ENCODE measurements around the gene MED14.

Gene MED14

DNA sequence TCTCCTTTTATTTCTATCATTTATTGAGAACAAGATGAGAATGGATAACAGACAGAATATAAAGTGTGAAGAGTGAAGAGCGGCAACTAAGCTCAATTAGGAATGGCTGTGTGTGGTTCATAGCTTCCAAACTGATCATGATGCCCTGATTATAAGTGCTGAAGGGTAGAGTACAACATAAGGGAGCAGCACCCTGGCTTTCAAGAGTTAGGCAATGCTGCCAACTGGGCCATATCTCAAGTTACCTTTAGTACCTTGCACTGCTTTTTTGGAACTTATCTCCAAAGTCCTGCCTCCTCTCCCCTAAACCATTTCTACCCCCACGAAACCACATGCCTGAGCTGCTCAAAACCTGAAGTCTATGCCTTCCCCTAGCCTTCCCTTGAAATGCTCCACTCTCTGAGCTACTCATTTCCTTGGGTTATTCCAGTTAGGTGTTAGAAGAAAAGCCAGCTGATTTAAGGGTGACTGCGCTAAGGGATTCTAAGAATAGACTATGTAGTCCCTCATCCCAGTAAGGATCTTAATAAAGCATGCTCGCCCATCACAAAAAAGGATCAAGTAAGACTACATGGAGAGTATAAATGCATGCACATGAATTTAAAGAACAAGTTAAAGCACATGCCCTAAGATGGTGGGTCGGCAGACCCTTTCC, 29.6 kb downstream of the MED14 start:
- Histone ChIP-seq H3K4me1 (ENCODE audit: control insufficient read depth, insufficient read depth, low read length, poor library complexity, severe bottlenecking) (no peaks in the 10 kb centered on the region), H3K27ac (ENCODE audit: low read depth, low read length, severe bottlenecking) (no peak overlapping the region), H3K4me3 (ENCODE audit: extremely low read depth, insufficient read depth, low read length, poor library complexity, severe bottlenecking) (no peak overlapping the region), H3K36me3 (ENCODE audit: control insufficient read depth, insufficient read depth, low read length) (peaks cover 44% of the 10 kb centered on the region), H3K9me3 (ENCODE audit: control insufficient read depth, low read length) (no peaks in the 10 kb centered on the region)
- WGBS, 2 experiments (ENCODE audit: insufficient coverage in 2 of 2): 90 to 100% methylated on average over 1 to 2 of the region's 5 CpGs

DNA sequence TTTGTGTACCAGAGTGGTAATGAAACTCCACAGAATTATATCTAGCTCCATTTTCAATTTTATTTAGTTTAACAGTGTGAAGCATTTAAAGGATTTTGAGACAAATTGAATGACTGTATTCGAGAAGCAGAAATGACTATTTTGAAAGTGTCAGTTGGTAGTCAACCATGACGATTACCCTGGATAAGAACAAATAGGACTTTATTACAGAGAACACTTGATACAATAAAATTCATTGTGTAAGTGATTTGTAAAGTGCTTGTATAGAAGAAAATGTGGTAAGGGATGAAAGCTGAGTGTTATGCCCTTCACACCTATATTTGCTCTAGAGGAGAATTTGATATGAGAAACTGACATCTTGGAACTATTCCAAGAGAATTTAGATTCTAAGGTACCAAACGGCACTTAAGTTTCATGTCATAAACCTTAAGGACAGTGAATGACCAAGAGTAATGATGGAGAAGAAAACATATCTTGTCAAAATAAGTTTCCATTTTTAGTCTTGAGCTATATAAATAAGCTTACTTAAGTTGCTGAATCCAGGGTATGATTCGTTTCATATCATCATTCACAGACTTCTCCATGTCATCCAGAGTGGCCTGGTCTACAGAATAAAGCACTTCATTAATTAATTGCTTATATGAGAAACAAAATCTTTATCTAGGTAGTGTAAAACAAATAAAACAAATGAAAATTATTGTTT, 34.6 kb downstream of the MED14 start:
- no peak overlapping the region for H3K4me3 ChIP-seq (ENCODE audit: extremely low read depth, insufficient read depth, low read length, poor library complexity, severe bottlenecking)
- H3K9me3 ChIP-seq (ENCODE audit: control insufficient read depth, low read length): no peaks in the 10 kb centered on the region
- H3K36me3 ChIP-seq (ENCODE audit: control insufficient read depth, insufficient read depth, low read length): peaks cover 61% of the 10 kb centered on the region
- no peak overlapping the region for H3K27ac ChIP-seq (ENCODE audit: low read depth, low read length, severe bottlenecking)
- H3K4me1 ChIP-seq (ENCODE audit: control insufficient read depth, insufficient read depth, low read length, poor library complexity, severe bottlenecking): no peaks in the 10 kb centered on the region
- WGBS, 2 experiments (ENCODE audit: insufficient coverage in 2 of 2): no CpG with 5 or more reads among the region's 4 CpGs

DNA sequence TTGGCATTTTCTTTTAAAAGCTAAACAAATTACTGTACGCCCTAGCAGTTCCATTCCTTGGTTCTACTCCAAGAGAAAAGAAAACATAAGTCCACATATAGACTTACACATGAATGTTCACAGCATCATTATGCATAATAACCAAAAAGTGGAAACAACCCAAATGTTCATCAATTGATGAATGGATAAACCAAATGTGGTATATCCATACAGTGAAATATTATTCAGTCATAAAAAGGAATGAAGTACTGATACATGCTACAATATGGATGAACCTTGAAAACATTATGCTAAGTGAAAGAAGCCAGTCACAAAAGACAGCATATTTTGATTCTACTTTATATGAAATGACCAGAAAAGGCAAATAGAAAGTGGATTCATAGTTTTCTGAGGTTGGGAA, 36.5 kb downstream of the MED14 start:
- no peak overlapping the region for H3K27ac ChIP-seq (ENCODE audit: low read depth, low read length, severe bottlenecking)
- no peaks in the 10 kb centered on the region for H3K4me1 ChIP-seq (ENCODE audit: control insufficient read depth, insufficient read depth, low read length, poor library complexity, severe bottlenecking)
- H3K9me3 ChIP-seq (ENCODE audit: control insufficient read depth, low read length): no peaks in the 10 kb centered on the region
- no CpG with 5 or more reads among the region's 1 CpG for WGBS, 2 experiments (ENCODE audit: insufficient coverage in 2 of 2)
- no peak overlapping the region for H3K4me3 ChIP-seq (ENCODE audit: extremely low read depth, insufficient read depth, low read length, poor library complexity, severe bottlenecking)
- peaks cover 61% of the 10 kb centered on the region for H3K36me3 ChIP-seq (ENCODE audit: control insufficient read depth, insufficient read depth, low read length)

DNA sequence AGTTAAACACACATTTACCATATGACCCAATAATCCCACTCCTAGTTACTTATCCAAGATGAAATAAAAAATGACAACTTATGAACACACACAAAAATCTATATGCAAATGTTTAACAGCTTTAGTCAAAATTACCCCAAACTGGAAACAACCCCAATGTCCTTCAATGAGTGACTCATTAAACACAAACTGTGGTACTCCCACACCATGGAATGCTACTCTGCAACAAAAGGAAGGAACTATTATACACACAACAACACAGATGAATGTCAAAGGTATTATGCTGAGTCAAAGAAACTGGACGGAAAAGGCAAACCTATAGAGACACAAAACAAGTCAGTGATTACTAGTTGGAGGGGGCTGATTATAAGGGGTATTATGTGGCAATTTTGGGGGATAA, 40.5 kb downstream of the MED14 start:
- no CpG with 5 or more reads among the region's 1 CpG for WGBS, 2 experiments (ENCODE audit: insufficient coverage in 2 of 2)

DNA sequence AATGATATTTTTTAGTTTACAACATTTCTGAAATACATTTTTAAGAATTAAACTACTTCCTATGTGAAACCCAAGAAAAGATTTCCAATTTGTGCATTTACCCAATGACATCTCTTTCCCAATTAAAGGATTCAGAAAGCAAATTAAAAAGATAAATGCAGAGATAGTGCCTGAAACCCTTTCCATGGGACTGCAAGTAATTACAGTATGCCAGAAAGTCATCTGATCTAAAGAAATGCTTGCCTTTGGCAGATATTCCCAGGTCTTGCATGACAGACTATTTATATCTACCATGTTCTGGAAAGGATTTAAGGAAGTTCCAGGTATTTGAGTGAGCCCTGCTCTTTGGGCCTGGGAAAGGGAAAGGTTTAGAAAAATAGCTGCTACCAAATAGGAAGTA, 46.4 kb downstream of the MED14 start:
- H3K9me3 ChIP-seq (ENCODE audit: control insufficient read depth, low read length): no peaks in the 10 kb centered on the region
- no peaks in the 10 kb centered on the region for H3K4me1 ChIP-seq (ENCODE audit: control insufficient read depth, insufficient read depth, low read length, poor library complexity, severe bottlenecking)
- H3K4me3 ChIP-seq (ENCODE audit: extremely low read depth, insufficient read depth, low read length, poor library complexity, severe bottlenecking): no peak overlapping the region
- peaks cover 33% of the 10 kb centered on the region for H3K36me3 ChIP-seq (ENCODE audit: control insufficient read depth, insufficient read depth, low read length)
- H3K27ac ChIP-seq (ENCODE audit: low read depth, low read length, severe bottlenecking): no peak overlapping the region

More for the DNA sequence above, 40.5 kb downstream of the MED14 start:
- no peaks in the 10 kb centered on the region for H3K4me1 ChIP-seq (ENCODE audit: control insufficient read depth, insufficient read depth, low read length, poor library complexity, severe bottlenecking)
- H3K4me3 ChIP-seq (ENCODE audit: extremely low read depth, insufficient read depth, low read length, poor library complexity, severe bottlenecking): no peak overlapping the region
- peaks cover 44% of the 10 kb centered on the region for H3K36me3 ChIP-seq (ENCODE audit: control insufficient read depth, insufficient read depth, low read length)
- no peak overlapping the region for H3K27ac ChIP-seq (ENCODE audit: low read depth, low read length, severe bottlenecking)
- no peaks in the 10 kb centered on the region for H3K9me3 ChIP-seq (ENCODE audit: control insufficient read depth, low read length)

DNA sequence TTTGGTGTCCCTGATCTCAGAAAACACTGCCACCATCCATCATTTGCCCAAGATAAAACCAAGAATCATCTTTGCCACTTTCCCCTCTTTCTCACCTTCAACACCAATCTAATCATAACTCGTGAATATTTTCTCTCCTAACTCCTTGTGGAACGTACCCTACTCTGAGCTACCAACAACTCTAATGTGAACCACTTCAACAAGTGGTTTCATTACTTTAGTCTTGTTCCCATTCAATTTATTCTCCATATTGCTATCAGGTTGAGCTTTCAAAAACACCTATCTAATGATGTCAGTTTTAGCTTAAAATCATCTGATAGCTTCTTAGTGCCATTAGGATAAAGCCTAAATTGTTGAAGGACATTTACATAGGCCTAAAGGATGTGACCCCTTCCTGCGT, 48.2 kb downstream of the MED14 start:
- Histone ChIP-seq H3K9me3 (ENCODE audit: control insufficient read depth, low read length) (no peaks in the 10 kb centered on the region), H3K27ac (ENCODE audit: low read depth, low read length, severe bottlenecking) (no peak overlapping the region), H3K4me3 (ENCODE audit: extremely low read depth, insufficient read depth, low read length, poor library complexity, severe bottlenecking) (no peak overlapping the region), H3K4me1 (ENCODE audit: control insufficient read depth, insufficient read depth, low read length, poor library complexity, severe bottlenecking) (no peaks in the 10 kb centered on the region), H3K36me3 (ENCODE audit: control insufficient read depth, insufficient read depth, low read length) (peaks cover 36% of the 10 kb centered on the region)
- 100% methylated on average over 2 of the region's 3 CpGs for WGBS, 2 experiments (ENCODE audit: insufficient coverage in 2 of 2)

DNA sequence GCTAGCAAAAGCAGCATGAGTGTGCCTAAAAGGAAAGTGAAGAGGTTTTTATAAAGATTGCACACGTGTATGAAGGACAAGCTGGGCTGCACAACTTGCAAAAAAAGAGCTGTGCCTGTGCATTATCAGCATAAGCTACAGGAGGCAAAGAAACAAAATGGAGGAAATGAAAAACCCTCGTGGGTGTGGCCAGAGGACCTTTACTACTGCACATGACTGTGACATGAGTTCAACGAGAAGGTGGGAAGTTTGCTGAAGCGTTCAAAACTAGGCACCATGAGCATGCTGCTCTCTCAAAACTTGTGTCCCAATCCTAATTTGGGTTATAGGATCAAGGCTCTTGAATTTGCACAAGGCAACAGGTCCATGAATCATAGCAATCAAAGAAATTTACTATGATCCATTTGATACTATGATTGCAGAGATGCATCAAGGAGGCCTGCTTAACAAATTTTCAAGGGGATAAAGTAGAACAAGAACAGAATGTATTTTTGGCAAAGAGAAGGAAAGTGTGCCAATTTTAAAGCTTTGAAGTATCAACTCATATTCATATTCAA, 49.9 kb downstream of the MED14 start:
- H3K36me3 ChIP-seq (ENCODE audit: control insufficient read depth, insufficient read depth, low read length): peaks cover 38% of the 10 kb centered on the region
- H3K4me1 ChIP-seq (ENCODE audit: control insufficient read depth, insufficient read depth, low read length, poor library complexity, severe bottlenecking): no peaks in the 10 kb centered on the region
- H3K27ac ChIP-seq (ENCODE audit: low read depth, low read length, severe bottlenecking): no peak overlapping the region
- H3K4me3 ChIP-seq (ENCODE audit: extremely low read depth, insufficient read depth, low read length, poor library complexity, severe bottlenecking): no peak overlapping the region
- 83 to 85% methylated on average over 1 to 3 of the region's 4 CpGs for WGBS, 2 experiments (ENCODE audit: insufficient coverage in 2 of 2)
- no peaks in the 10 kb centered on the region for H3K9me3 ChIP-seq (ENCODE audit: control insufficient read depth, low read length)

DNA sequence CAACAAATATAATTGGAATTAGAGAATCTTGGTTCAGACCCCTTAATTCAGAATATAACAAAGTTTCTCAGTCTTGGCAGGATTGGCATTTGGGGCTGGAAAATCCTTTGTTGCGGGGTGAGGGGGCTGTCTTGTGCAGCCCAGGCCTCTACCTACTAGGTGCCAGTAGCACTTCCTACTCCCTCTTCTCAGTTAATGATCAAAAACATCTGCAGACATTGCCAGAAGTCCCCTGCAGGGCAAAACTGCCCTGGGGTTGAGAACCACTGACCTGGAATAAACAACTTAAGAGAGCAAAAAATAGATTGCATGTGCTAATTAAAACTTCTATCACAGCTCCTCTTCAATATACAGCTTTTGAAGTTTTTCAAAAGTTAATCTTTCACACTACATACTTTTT, 51.2 kb downstream of the MED14 start:
- Histone ChIP-seq H3K4me3 (ENCODE audit: extremely low read depth, insufficient read depth, low read length, poor library complexity, severe bottlenecking) (no peak overlapping the region), H3K27ac (ENCODE audit: low read depth, low read length, severe bottlenecking) (no peak overlapping the region), H3K36me3 (ENCODE audit: control insufficient read depth, insufficient read depth, low read length) (peaks cover 47% of the 10 kb centered on the region), H3K4me1 (ENCODE audit: control insufficient read depth, insufficient read depth, low read length, poor library complexity, severe bottlenecking) (no peaks in the 10 kb centered on the region), H3K9me3 (ENCODE audit: control insufficient read depth, low read length) (no peaks in the 10 kb centered on the region)
- no CpG with 5 or more reads among the region's 1 CpG for WGBS, 2 experiments (ENCODE audit: insufficient coverage in 2 of 2)

DNA sequence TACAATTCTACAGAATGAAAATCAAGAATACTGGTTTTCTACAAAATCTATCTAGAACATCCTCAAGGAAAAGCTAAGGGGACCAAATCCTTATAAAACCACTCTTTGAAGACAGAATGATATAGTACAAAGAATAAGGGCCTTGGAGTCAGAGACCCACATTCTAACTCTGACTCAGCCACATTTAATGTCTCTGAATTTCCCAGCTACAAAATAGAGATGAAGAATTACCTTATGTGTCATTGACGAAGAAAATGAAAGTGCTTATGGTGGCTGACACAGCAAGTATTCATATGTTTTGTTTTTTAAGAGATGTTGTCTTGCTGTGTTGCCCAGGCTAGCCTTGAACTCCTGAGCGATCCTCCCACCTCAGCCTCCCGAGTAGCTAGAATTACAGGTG, 52.1 kb downstream of the MED14 start:
- peaks cover 42% of the 10 kb centered on the region for H3K36me3 ChIP-seq (ENCODE audit: control insufficient read depth, insufficient read depth, low read length)
- 90 to 100% methylated on average over 2 of the region's 3 CpGs for whole genome bisulfite sequencing, 2 experiments (ENCODE audit: insufficient coverage in 2 of 2)

DNA sequence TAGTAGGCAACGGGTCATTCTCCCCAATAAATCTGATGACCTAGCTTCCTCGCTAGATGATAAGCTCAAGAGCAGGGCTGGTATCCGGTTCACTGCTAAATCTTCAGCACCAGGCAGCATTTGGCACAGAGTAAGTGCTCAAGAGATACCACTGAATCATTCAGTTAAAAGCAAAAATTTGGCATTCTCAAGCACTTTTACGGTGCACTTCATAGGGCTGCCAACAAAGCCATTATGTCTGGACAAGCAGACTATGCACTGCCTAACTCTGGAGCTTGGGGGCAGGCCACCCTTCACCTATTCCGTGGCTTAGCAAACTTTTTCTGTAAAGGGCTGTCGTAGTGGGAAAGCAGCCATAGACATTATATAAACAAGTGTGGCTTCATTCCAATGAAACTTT, 64.2 kb downstream of the MED14 start:
- no peak overlapping the region for H3K27ac ChIP-seq (ENCODE audit: low read depth, low read length, severe bottlenecking)
- H3K9me3 ChIP-seq (ENCODE audit: control insufficient read depth, low read length): no peaks in the 10 kb centered on the region
- WGBS, 2 experiments (ENCODE audit: insufficient coverage in 2 of 2): 93 to 95% methylated on average over 3 to 4 of the region's 6 CpGs
- no peak overlapping the region for H3K4me3 ChIP-seq (ENCODE audit: extremely low read depth, insufficient read depth, low read length, poor library complexity, severe bottlenecking)
- H3K4me1 ChIP-seq (ENCODE audit: control insufficient read depth, insufficient read depth, low read length, poor library complexity, severe bottlenecking): no peaks in the 10 kb centered on the region
- H3K36me3 ChIP-seq (ENCODE audit: control insufficient read depth, insufficient read depth, low read length): peaks cover 64% of the 10 kb centered on the region

More for the DNA sequence above, 52.1 kb downstream of the MED14 start:
- Histone ChIP-seq H3K4me1 (ENCODE audit: control insufficient read depth, insufficient read depth, low read length, poor library complexity, severe bottlenecking) (no peaks in the 10 kb centered on the region), H3K27ac (ENCODE audit: low read depth, low read length, severe bottlenecking) (no peak overlapping the region), H3K4me3 (ENCODE audit: extremely low read depth, insufficient read depth, low read length, poor library complexity, severe bottlenecking) (no peak overlapping the region), H3K9me3 (ENCODE audit: control insufficient read depth, low read length) (no peaks in the 10 kb centered on the region)
